Mesothelial cell of epicardium (in vitro differentiated cells): ENCODE data around the gene GK. TPM values are rescaled to one million over a fixed set of nuclear protein-coding genes. Genes with fewer than 3 reads are reported as not detected.
"Not testable (repeated sequence)": the region's sequence is repeated elsewhere in the genome, so short reads cannot be mapped to it uniquely, and the experiment has no call there.

Experiments used
- DNase-seq, 2 experiments: peaks; one replicate each; pipeline ENCODE4 v3.0.0; 2021; ENCODE audit warnings: low spot score in 2 of 2; ENCODE audit not compliant: unreplicated experiment in 2 of 2
- H3K27ac Mint-ChIP-seq: 2 replicates; pipeline ENCODE4 v1.8.0; 2021; ENCODE audit warnings: mixed read lengths
- H3K27me3 Mint-ChIP-seq: 2 replicates; pipeline ENCODE4 v1.8.0; 2021; ENCODE audit warnings: low read depth, mixed read lengths
- H3K36me3 Mint-ChIP-seq: 2 replicates; pipeline ENCODE4 v1.8.0; 2021; ENCODE audit warnings: mixed read lengths
- H3K4me1 Mint-ChIP-seq: 2 replicates; pipeline ENCODE4 v1.8.0; 2021; ENCODE audit warnings: mixed read lengths
- H3K4me3 Mint-ChIP-seq: 2 replicates; pipeline ENCODE4 v1.8.0; 2021; ENCODE audit warnings: mild to moderate bottlenecking, moderate library complexity, mixed read lengths
- H3K9me3 Mint-ChIP-seq: 2 replicates; pipeline ENCODE4 v1.8.0; 2021; ENCODE audit warnings: mixed read lengths
- total RNA-seq: library from RNA; stranded (reverse); gene quantifications from 3 replicates; pipeline ENCODE4 v1.2.1, GENCODE V29; 2021
- TF ChIP-seq, protein P1 (sequence below): fragments of 200-600 bp; sonication (generic); IDR thresholded peaks from one replicate; pipeline ENCODE4 v1.5.0; 2021; ENCODE audit warnings: antibody characterized with exemption; ENCODE audit not compliant: unreplicated experiment

GK gene
- total RNA-seq, 1 donor from 2014 or later: 8.0 TPM

DNA sequence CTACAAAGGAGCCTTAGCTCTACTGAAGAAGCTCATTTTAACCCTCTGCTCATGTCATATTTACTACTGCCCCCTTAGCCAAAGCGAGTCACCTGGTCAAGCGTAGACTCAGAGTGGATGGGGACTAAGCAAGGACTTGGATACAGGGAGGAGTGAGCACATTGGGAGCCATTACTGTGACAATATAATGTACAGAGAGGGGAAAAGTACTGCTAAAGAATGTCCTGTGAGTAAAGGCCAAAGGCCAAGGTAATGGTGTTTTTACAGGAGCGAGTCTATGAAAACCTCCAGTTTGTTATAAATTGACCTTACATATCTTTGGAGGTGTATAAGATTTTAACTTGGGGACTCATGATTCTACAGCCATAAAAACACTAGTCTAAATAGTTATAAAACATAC is 10.6 kb upstream of the GK start:
- TF ChIP-seq, protein P1, sequence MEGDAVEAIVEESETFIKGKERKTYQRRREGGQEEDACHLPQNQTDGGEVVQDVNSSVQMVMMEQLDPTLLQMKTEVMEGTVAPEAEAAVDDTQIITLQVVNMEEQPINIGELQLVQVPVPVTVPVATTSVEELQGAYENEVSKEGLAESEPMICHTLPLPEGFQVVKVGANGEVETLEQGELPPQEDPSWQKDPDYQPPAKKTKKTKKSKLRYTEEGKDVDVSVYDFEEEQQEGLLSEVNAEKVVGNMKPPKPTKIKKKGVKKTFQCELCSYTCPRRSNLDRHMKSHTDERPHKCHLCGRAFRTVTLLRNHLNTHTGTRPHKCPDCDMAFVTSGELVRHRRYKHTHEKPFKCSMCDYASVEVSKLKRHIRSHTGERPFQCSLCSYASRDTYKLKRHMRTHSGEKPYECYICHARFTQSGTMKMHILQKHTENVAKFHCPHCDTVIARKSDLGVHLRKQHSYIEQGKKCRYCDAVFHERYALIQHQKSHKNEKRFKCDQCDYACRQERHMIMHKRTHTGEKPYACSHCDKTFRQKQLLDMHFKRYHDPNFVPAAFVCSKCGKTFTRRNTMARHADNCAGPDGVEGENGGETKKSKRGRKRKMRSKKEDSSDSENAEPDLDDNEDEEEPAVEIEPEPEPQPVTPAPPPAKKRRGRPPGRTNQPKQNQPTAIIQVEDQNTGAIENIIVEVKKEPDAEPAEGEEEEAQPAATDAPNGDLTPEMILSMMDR: no peak
- no peaks in the 10 kb centered on the region for H3K27me3 Mint-ChIP-seq
- H3K4me1 Mint-ChIP-seq: peaks cover 2% of the 10 kb centered on the region
- H3K4me3 Mint-ChIP-seq: no peak overlapping the region
- no peak for DNase-seq
- H3K27ac Mint-ChIP-seq: no peak overlapping the region
- H3K36me3 Mint-ChIP-seq: no peaks in the 10 kb centered on the region
- peaks cover 15% of the 10 kb centered on the region for H3K9me3 Mint-ChIP-seq

DNA sequence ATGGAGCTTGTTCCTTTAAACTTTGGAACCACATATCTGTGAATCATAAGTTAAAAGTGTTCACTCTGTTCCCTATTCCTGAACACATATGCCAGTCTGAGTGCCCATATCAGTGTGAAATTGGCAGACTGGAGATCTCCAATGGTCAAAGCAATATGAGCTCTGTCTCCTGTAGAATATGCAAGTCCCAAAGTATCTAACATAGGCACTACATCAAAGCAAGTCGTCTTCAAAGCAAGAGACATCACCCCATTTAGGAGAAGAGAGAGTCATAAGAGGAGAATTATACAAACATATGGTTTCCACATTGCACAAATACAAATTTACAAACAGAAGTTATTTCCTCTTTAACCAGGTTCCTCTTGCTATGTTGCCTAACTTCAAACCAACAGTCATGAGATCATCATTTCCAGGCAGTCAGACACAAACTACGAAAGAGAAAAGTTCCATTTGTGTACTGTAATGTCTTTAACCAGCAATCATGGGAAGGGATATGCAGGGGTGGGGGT is 9.9 kb upstream of the GK start:
- no peak overlapping the region for H3K27ac Mint-ChIP-seq
- TF ChIP-seq, protein P1: no peak
- no peak for DNase-seq
- H3K4me3 Mint-ChIP-seq: no peak overlapping the region
- H3K9me3 Mint-ChIP-seq: peaks cover 15% of the 10 kb centered on the region
- H3K36me3 Mint-ChIP-seq: no peaks in the 10 kb centered on the region
- peaks cover 2% of the 10 kb centered on the region for H3K4me1 Mint-ChIP-seq
- no peaks in the 10 kb centered on the region for H3K27me3 Mint-ChIP-seq

DNA sequence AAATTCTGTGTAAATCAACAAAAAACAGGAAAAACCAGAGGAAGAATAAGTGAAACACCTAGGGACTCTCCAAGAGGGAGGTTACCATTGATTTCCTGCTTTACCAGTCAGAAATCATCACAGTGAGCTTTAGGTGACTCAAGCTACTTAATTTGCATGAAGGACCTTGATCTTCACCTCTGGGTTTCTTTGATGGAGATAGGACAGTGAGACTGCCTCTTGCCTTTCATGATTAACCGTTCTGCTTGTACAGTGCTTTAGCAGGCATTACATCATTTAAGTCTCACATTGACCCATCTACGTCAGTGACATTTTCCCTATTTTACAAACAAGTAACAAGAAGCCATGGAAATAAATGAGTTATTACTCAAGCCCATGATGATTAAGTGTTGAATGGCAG is 3.4 kb upstream of the GK start:
- Mint-ChIP-seq H3K4me3 (no peak overlapping the region), H3K4me1 (peaks cover 9% of the 10 kb centered on the region), H3K27ac (no peak overlapping the region), H3K27me3 (no peaks in the 10 kb centered on the region), H3K36me3 (no peaks in the 10 kb centered on the region), H3K9me3 (no peaks in the 10 kb centered on the region)
- DNase-seq: no peak
- TF ChIP-seq, protein P1: no peak

DNA sequence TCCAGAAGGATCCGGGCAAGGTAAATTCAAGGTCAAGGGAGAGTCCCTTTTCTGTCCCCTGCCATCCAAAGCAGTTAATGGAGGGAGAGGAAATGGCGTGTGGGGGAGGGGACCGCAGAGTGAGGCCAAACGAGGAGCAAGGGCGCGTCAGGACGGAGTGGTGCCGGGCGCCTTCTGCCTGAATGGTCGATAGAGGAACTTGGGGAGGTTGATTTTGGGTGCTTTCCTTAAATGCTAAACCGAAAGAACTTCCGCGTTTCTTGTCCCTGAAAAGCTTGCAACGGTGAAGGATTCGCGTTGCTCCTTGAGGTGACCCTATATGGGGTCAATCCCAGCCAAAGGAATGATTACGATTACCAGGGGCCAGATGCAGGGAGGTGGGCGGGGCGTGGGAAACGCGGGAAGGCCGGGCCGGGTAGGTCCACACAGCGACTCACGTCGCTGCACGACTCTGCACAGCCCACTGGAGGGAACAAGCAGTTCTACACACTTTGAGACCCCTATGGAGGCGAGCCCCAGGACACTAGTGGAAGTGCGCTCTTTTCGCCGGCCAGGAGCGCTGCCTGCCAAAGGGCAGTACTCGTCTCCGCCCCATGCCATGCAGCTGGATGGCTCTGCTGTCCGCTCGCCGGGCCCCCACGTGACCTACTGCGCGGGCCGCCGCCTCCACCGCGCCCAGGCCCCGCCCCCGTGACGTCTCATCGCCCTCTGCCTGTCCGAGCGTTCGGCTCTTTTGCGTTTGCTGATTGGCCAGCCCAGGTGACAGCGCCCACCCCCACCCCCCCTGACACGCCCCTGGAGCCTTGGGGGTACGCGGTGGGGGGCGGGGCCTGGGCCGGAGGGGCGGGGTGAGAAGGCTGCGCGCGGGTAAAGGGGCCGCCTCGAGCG is 452 bp upstream of the GK start:
- TF ChIP-seq, protein P1: no peak
- peak overlapping the region; percentile 75 for H3K4me3 Mint-ChIP-seq
- H3K27me3 Mint-ChIP-seq: no peaks in the 10 kb centered on the region
- H3K9me3 Mint-ChIP-seq: no peaks in the 10 kb centered on the region
- H3K36me3 Mint-ChIP-seq: no peaks in the 10 kb centered on the region
- H3K4me1 Mint-ChIP-seq: peaks cover 10% of the 10 kb centered on the region
- peak overlapping the region; percentile 57 for H3K27ac Mint-ChIP-seq
- DNase-seq: peak; percentile 96 to 98

GRCh38 chrX:30654386-30654785 is 1.2 kb downstream of the GK start:
- not testable (repeated sequence) for H3K27ac Mint-ChIP-seq, H3K9me3 Mint-ChIP-seq, DNase-seq, H3K36me3 Mint-ChIP-seq, H3K4me1 Mint-ChIP-seq, H3K27me3 Mint-ChIP-seq
- peak overlapping the region; percentile 75 for H3K4me3 Mint-ChIP-seq

GRCh38 chrX:30654989-30655607 is 1.9 kb downstream of the GK start:
- TF ChIP-seq, protein P1: no peak
- no peaks in the 10 kb centered on the region for H3K36me3 Mint-ChIP-seq
- H3K9me3 Mint-ChIP-seq: no peaks in the 10 kb centered on the region
- H3K4me3 Mint-ChIP-seq: no peak overlapping the region
- H3K27me3 Mint-ChIP-seq: no peaks in the 10 kb centered on the region
- peaks cover 10% of the 10 kb centered on the region for H3K4me1 Mint-ChIP-seq
- no peak overlapping the region for H3K27ac Mint-ChIP-seq
- no peak for DNase-seq
